Uterus (tissue), 4 donors: Measurements from ENCODE around the gene GLRA3. TPM values are rescaled to one million over a fixed set of nuclear protein-coding genes. Genes with fewer than 3 reads are reported as not detected.

Experiments
- DNase-seq, 2 donors: peaks; one replicate each; pipeline ENCODE4 v3.0.0-alpha.2; 2019 to 2020
- H3K27ac ChIP-seq, 2 donors: fragments of 200-600 bp; sonication (generic); 1 replicate in 1 of 2; 2 replicates in 1 of 2; pipeline ENCODE4 v1.5.1; 2016 to 2018
- H3K27me3 ChIP-seq, 2 donors: fragments of 200-600 bp; sonication (generic); one replicate each; pipeline ENCODE4 v1.5.1; 2018 to 2019; ENCODE audit warnings: control low read depth in 1 of 2
- H3K36me3 ChIP-seq, 2 donors: fragments of 200-600 bp; sonication (generic); one replicate each; pipeline ENCODE4 v1.5.1; 2019; ENCODE audit warnings: control low read depth in 1 of 2
- H3K4me1 ChIP-seq, 2 donors: fragments of 200-600 bp; sonication (generic); one replicate each; pipeline ENCODE4 v1.5.1; 2018 to 2019; ENCODE audit warnings: control low read depth in 1 of 2
- H3K4me3 ChIP-seq, 2 donors: fragments of 200-600 bp; sonication (generic); 1 replicate in 1 of 2; 2 replicates in 1 of 2; pipeline ENCODE4 v1.5.1; 2018 to 2019; ENCODE audit warnings: mild to moderate bottlenecking in 1 of 2
- H3K9me3 ChIP-seq, 2 donors: fragments of 200-600 bp; sonication (generic); one replicate each; pipeline ENCODE4 v1.5.1; 2019; ENCODE audit warnings: control low read depth in 1 of 2
- CTCF ChIP-seq, 4 experiments: fragments of 200-600 bp in 2 of 4; fragments of 450-650 bp in 2 of 4; sonication (generic) in 2 of 4; IDR thresholded peaks; one replicate each; pipeline ENCODE4 v1.5.1; 2016 to 2019; ENCODE audit warnings: antibody characterized with exemption in 4 of 4, mild to moderate bottlenecking in 2 of 4, moderate library complexity in 1 of 4
- POLR2A ChIP-seq, 2 donors: fragments of 450-650 bp; IDR thresholded peaks; one replicate each; pipeline ENCODE4 v1.6.1; 2016; ENCODE audit warnings: antibody characterized with exemption in 2 of 2, mild to moderate bottlenecking in 1 of 2, moderate library complexity in 1 of 2
- intact Hi-C: fragments of 100-400 bp; cut with DNase I; formaldehyde crosslinking; loops from one replicate; pipeline ENCODE4 v1.15.1; 2023; ENCODE audit warnings: low total_unique reads
- total RNA-seq, 4 donors: library from RNA; depleted of rRNA in 3 of 4; stranded (reverse); fragments of >200 nt in 3 of 4; gene quantifications; one replicate each; pipeline versions ENCODE4 v1.1.0 to v1.2.4, GENCODE V29; 2014 to 2023
- donor health status: DM: yes; HTN: yes; CAD: no.

GLRA3 gene
- total RNA-seq, 4 donors from 2014 or later, result 0.09 to 0.41 TPM; not detected in 2

- intact Hi-C loops, result no loop called here
- no peaks in the 10 kb centered on the region for H3K9me3 ChIP-seq
- no peaks in the 10 kb centered on the region for H3K27me3 ChIP-seq
- no peak overlapping the region for H3K27ac ChIP-seq
- no peaks in the 10 kb centered on the region for H3K36me3 ChIP-seq
- DNase-seq, result no peak
- no peaks in the 10 kb centered on the region for H3K4me1 ChIP-seq
- no peak for TF ChIP-seq CTCF (IDR thresholded peaks at IDR 0.05)
- no peak for TF ChIP-seq POLR2A (IDR thresholded peaks at IDR 0.05)
- no peak overlapping the region for H3K4me3 ChIP-seq
These were observed 13.8 kb downstream of the GLRA3 start for GRCh38 chr4:174815282-174815681.

DNA sequence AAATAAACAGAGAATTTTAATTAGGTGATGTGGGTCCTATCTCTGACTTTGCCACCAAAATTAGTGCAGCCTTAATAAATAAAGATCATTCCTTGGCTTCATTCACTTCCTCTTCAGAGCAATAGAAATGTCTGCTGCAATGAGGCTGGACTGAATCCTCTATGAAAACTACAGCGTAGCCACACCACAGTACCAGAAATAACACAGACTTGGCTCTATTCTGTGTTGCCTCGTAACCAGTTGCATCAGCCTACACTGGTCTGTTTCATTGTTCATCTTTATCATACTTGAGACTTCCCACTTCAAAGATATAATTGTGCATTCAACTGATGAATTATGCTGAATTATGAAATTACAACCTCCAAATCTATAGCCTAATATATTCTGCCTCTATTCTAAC, 15.8 kb downstream of the GLRA3 start:
- Histone ChIP-seq H3K4me3 (no peak overlapping the region), H3K27ac (no peak overlapping the region), H3K9me3 (no peaks in the 10 kb centered on the region), H3K36me3 (no peaks in the 10 kb centered on the region), H3K4me1 (no peaks in the 10 kb centered on the region), H3K27me3 (no peaks in the 10 kb centered on the region)
- TF ChIP-seq CTCF (IDR thresholded peaks at IDR 0.05), result no peak
- no peak for TF ChIP-seq POLR2A (IDR thresholded peaks at IDR 0.05)
- intact Hi-C loops, result no loop called here
- DNase-seq, result no peak

- DNase-seq, result no peak
- no peaks in the 10 kb centered on the region for H3K9me3 ChIP-seq
- no peak overlapping the region for H3K27ac ChIP-seq
- no peak overlapping the region for H3K4me3 ChIP-seq
- no peaks in the 10 kb centered on the region for H3K4me1 ChIP-seq
- H3K27me3 ChIP-seq, result no peaks in the 10 kb centered on the region
- TF ChIP-seq POLR2A (IDR thresholded peaks at IDR 0.05), result no peak
- TF ChIP-seq CTCF (IDR thresholded peaks at IDR 0.05), result no peak
- intact Hi-C loops, result no loop called here
- no peaks in the 10 kb centered on the region for H3K36me3 ChIP-seq
These were observed 18.2 kb downstream of the GLRA3 start for GRCh38 chr4:174810834-174811233.

DNA sequence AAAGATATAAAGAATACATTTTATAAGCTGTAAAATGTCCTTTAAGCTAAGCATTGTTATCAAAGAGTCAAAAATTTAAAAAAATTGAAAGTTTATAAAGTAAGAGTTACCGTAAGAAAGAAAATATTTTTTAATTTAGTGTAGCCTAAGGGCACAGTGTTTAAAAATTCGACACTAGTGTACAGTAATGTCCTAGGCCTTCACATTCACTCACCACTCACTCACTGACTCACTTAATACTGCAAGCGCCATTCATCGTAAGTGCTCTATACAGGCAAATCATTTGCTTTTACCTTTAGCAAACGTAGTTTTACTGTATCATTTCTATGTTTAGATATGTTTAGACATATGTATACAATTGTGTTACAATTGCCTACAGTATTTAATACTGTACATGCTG, 20.2 kb downstream of the GLRA3 start:
- DNase-seq, result no peak
- no peaks in the 10 kb centered on the region for H3K36me3 ChIP-seq
- H3K9me3 ChIP-seq, result no peaks in the 10 kb centered on the region
- no peak for TF ChIP-seq CTCF (IDR thresholded peaks at IDR 0.05)
- TF ChIP-seq POLR2A (IDR thresholded peaks at IDR 0.05), result no peak
- intact Hi-C loops, result no loop called here
- H3K27me3 ChIP-seq, result no peaks in the 10 kb centered on the region
- H3K4me1 ChIP-seq, result no peaks in the 10 kb centered on the region
- no peak overlapping the region for H3K4me3 ChIP-seq
- no peak overlapping the region for H3K27ac ChIP-seq

- Histone ChIP-seq H3K4me3 (no peak overlapping the region), H3K4me1 (no peaks in the 10 kb centered on the region), H3K9me3 (no peaks in the 10 kb centered on the region), H3K27ac (no peak overlapping the region), H3K36me3 (no peaks in the 10 kb centered on the region), H3K27me3 (no peaks in the 10 kb centered on the region)
- intact Hi-C loops, result no loop called here
- TF ChIP-seq POLR2A (IDR thresholded peaks at IDR 0.05) (no peak), CTCF (IDR thresholded peaks at IDR 0.05) (no peak)
- no peak for DNase-seq
These were observed 20.9 kb downstream of the GLRA3 start for GRCh38 chr4:174808119-174808518.
